Activated B cell treated with CpG ODN at 0.5 μM for 24 hours (primary cell): ENCODE results near the gene HEXB. TPM values are rescaled to one million over a fixed set of nuclear protein-coding genes. Genes with fewer than 3 reads are reported as not detected.

ENCODE experiments used
- ATAC-seq: fragments of 200-7000 bp; cut with Tn5 transposase; one replicate; pipeline ENCODE4 v1.10.0; 2021; ENCODE audit warnings: low read depth, mild to moderate bottlenecking, moderate library complexity
- CTCF ChIA-PET: fragments of 350-600 bp; sonication (Branson Sonifier 250); formaldehyde crosslinking; loops from one replicate; lab custom pipeline; 2021; ENCODE audit warnings: antibody characterized with exemption; lab: Charles Lee
- POLR2A ChIA-PET: fragments of 350-600 bp; sonication (Branson Sonifier 250); formaldehyde crosslinking; loops from one replicate; lab custom pipeline; 2021; ENCODE audit warnings: antibody characterized with exemption; lab: Charles Lee
- DNase-seq: peaks from one replicate; pipeline ENCODE4 v3.0.0; 2022
- H3K27ac Mint-ChIP-seq: one replicate; pipeline ENCODE4 v1.8.0; 2020; ENCODE audit warnings: mixed read lengths
- H3K27me3 Mint-ChIP-seq: one replicate; pipeline ENCODE4 v1.8.0; 2021; ENCODE audit warnings: mixed read lengths
- H3K36me3 Mint-ChIP-seq: one replicate; pipeline ENCODE4 v1.8.0; 2021; ENCODE audit warnings: low read depth, mixed read lengths
- H3K4me1 Mint-ChIP-seq: one replicate; pipeline ENCODE4 v1.8.0; 2021; ENCODE audit warnings: mixed read lengths
- H3K4me3 Mint-ChIP-seq: one replicate; pipeline ENCODE4 v1.8.0; 2020; ENCODE audit warnings: mild to moderate bottlenecking, mixed read lengths
- H3K9me3 Mint-ChIP-seq: one replicate; pipeline ENCODE4 v1.8.0; 2020; ENCODE audit warnings: mixed read lengths
- intact Hi-C: fragments of 100-400 bp; cut with micrococcal nuclease; formaldehyde crosslinking; loops from one replicate; pipeline ENCODE4 v1.15.1; 2024
- total RNA-seq: library from RNA; stranded (reverse); gene quantifications from 2 replicates; pipeline ENCODE4 v1.2.3, GENCODE V29; 2022
- TF ChIP-seq, protein P1 (sequence below): fragments of 200-600 bp; IDR thresholded peaks from one replicate; pipeline ENCODE4 v1.8.0; 2022; ENCODE audit warnings: antibody characterized with exemption, mild to moderate bottlenecking

Gene HEXB
- total RNA-seq, 1 donor from 2014 or later = 43.2 TPM

- peak overlapping the region; percentile 98 for H3K27ac Mint-ChIP-seq
- H3K36me3 Mint-ChIP-seq = peaks cover 51% of the 10 kb centered on the region
- DNase-seq (no peak), ATAC-seq (peak; percentile 45)
- TF ChIP-seq, protein P1, sequence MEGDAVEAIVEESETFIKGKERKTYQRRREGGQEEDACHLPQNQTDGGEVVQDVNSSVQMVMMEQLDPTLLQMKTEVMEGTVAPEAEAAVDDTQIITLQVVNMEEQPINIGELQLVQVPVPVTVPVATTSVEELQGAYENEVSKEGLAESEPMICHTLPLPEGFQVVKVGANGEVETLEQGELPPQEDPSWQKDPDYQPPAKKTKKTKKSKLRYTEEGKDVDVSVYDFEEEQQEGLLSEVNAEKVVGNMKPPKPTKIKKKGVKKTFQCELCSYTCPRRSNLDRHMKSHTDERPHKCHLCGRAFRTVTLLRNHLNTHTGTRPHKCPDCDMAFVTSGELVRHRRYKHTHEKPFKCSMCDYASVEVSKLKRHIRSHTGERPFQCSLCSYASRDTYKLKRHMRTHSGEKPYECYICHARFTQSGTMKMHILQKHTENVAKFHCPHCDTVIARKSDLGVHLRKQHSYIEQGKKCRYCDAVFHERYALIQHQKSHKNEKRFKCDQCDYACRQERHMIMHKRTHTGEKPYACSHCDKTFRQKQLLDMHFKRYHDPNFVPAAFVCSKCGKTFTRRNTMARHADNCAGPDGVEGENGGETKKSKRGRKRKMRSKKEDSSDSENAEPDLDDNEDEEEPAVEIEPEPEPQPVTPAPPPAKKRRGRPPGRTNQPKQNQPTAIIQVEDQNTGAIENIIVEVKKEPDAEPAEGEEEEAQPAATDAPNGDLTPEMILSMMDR = peak; percentile 77
- peak overlapping the region; percentile 99 for H3K4me3 Mint-ChIP-seq
- H3K27me3 Mint-ChIP-seq = no peaks in the 10 kb centered on the region
- ChIA-PET CTCF (interaction anchor here (1.1 to 1.3 kb wide), 5 partner anchors 19 to 1487 kb away, joined by 3 to 4 read pairs (median 3); partner anchors contain the start of genes ANKRD31 and HMGCR), POLR2A (interaction anchor here (0.6 to 1.9 kb wide), 13 partner anchors 8 to 903 kb away, joined by 3 to 13 read pairs (median 3); partner anchors contain the start of genes ANKRD31, ENC1, HEXB and HMGCR)
- intact Hi-C loops = loop anchor here (1.0 to 10.0 kb wide), 11 partner anchors 86 to 1810 kb away; partner anchors contain the start of genes ANKRD31, BTF3, ENC1 and FAM169A
- peaks cover 36% of the 10 kb centered on the region for H3K4me1 Mint-ChIP-seq
- no peaks in the 10 kb centered on the region for H3K9me3 Mint-ChIP-seq
Measured at GRCh38 chr5:74766418-74766848, 81.4 kb downstream of the HEXB start.

GRCh38 chr5:74766849-74767578 is 82.0 kb downstream of the HEXB start, which contains the start of the genes GFM2 and NSA2:
Gene GFM2, minus strand, starts transcription at chr5:74767117. Its CDS starts 3,375 bp downstream, at chr5:74763742.
Gene NSA2, plus strand, starts transcription at chr5:74767249. Its CDS starts 112 bp downstream, at chr5:74767361.
- peaks cover 36% of the 10 kb centered on the region for H3K4me1 Mint-ChIP-seq
- peak; percentile 89 for DNase-seq
- H3K27ac Mint-ChIP-seq = peak within 1 kb of the TSS; percentile 98
- ChIA-PET POLR2A (interaction anchor here (0.6 to 1.9 kb wide), 14 partner anchors 9 to 902 kb away, joined by 3 to 13 read pairs (median 3); partner anchors contain the start of genes ANKRD31, ENC1, HEXB and HMGCR), CTCF (interaction anchor here (1.1 to 1.3 kb wide), 5 partner anchors 19 to 1487 kb away, joined by 3 to 4 read pairs (median 3); partner anchors contain the start of genes ANKRD31 and HMGCR)
- H3K36me3 Mint-ChIP-seq = peaks cover 48% of the 10 kb centered on the region
- no peaks in the 10 kb centered on the region for H3K27me3 Mint-ChIP-seq
- H3K4me3 Mint-ChIP-seq = peak within 1 kb of the TSS; percentile 99
- H3K9me3 Mint-ChIP-seq = no peaks in the 10 kb centered on the region
- ATAC-seq = peak; percentile 88
- intact Hi-C loops = loop anchor here (1.0 to 10.0 kb wide), 15 partner anchors 82 to 1810 kb away; partner anchors contain the start of genes ANKRA2, ANKRD31, BTF3 and ENC1
- TF ChIP-seq, protein P1 = no peak

DNA sequence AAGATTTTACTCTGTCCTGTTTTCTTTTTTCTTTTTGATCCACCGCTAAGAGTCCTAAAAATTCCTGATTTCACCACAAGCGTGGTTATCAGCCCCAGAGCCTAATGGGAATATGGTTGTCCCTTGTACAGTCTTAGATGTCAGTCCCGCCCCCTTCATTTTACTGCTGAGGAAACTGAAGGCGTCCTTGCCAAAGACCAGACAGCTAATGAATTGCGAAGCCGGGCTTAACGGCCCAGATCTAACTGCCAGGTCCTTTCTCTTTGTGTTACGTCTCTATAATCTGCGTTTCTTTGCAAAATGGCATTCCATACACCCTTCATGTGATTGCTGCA is 82.5 kb downstream of the HEXB start:
- Mint-ChIP-seq H3K36me3 (peaks cover 45% of the 10 kb centered on the region), H3K4me1 (peaks cover 36% of the 10 kb centered on the region), H3K27ac (peak overlapping the region; percentile 98), H3K27me3 (no peaks in the 10 kb centered on the region), H3K9me3 (no peaks in the 10 kb centered on the region), H3K4me3 (peak overlapping the region; percentile 99)
- intact Hi-C loops = loop anchor here (1.0 to 10.0 kb wide), 14 partner anchors 82 to 1811 kb away; partner anchors contain the start of genes ANKRA2, ANKRD31, BTF3 and ENC1
- ATAC-seq (peak; percentile 4), DNase-seq (no peak)
- ChIA-PET CTCF (interaction anchor here (1.1 to 1.2 kb wide), 2 partner anchors 152 to 470 kb away, joined by 3 to 4 read pairs; partner anchors contain the start of gene ANKRD31), POLR2A (interaction anchor here (0.7 to 1.9 kb wide), 8 partner anchors 12 to 569 kb away, joined by 3 to 13 read pairs (median 4); partner anchors contain the start of genes ANKRD31, ENC1, HEXB and HMGCR)
- TF ChIP-seq, protein P1 = no peak

Other genes starting within 250 kb of the HEXB start
- gene ENC1, start 44.5 kb upstream of the HEXB start, total RNA-seq = 6.6 and 7.2 TPM in 2 replicates
- gene GFM2, start 81.9 kb downstream of the HEXB start, total RNA-seq = 19.3 and 21.8 TPM in 2 replicates
- gene NSA2, start 82.0 kb downstream of the HEXB start, total RNA-seq = 126 and 132 TPM in 2 replicates
- 8.2 TPM in 2 replicates for gene FAM169A, start 181.2 kb downstream of the HEXB start, total RNA-seq